ENCODE measurements around the gene NGFR.

Gene NGFR

GRCh38 chr17:49495842-49496182 lies 719 bp downstream of the NGFR start:
- no peak overlapping the region for H3K4me3 ChIP-seq (ENCODE audit: control insufficient read depth, low read depth, low read length)
- no peak for TF ChIP-seq CTCF (IDR thresholded peaks at IDR 0.05; ENCODE audit: control insufficient read depth, insufficient read depth, low read depth, low read length, missing control alignments)

GRCh38 chr17:49496183-49496866 lies 1.2 kb downstream of the NGFR start:
- DNase-seq (ENCODE audit: low read depth) = no peak
- no peak overlapping the region for H3K4me3 ChIP-seq (ENCODE audit: control insufficient read depth, low read depth, low read length)
- TF ChIP-seq CTCF (IDR thresholded peaks at IDR 0.05; ENCODE audit: control insufficient read depth, insufficient read depth, low read depth, low read length, missing control alignments) = peak; percentile 45

More at GRCh38 chr17:49495842-49496182, 719 bp downstream of the NGFR start:
- no peak for DNase-seq (ENCODE audit: low read depth)

- no peak for DNase-seq (ENCODE audit: low read depth)
- no peak overlapping the region; the same call in 1 of the 2 replicates for H3K4me3 ChIP-seq (ENCODE audit: control insufficient read depth, low read depth, low read length)
- no peak for TF ChIP-seq CTCF (IDR thresholded peaks at IDR 0.05; ENCODE audit: control insufficient read depth, insufficient read depth, low read depth, low read length, missing control alignments)
These were observed 1.7 kb downstream of the NGFR start for GRCh38 chr17:49496867-49497147.

GRCh38 chr17:49497148-49498028 lies 2.3 kb downstream of the NGFR start:
- no peak for DNase-seq (ENCODE audit: low read depth)
- H3K4me3 ChIP-seq (ENCODE audit: control insufficient read depth, low read depth, low read length) = no peak overlapping the region; the same call in 1 of the 2 replicates

GRCh38 chr17:49498029-49498615 lies 3.0 kb downstream of the NGFR start:
- no peak for DNase-seq (ENCODE audit: low read depth)
- no peak overlapping the region for H3K4me3 ChIP-seq (ENCODE audit: control insufficient read depth, low read depth, low read length)
- no peak for TF ChIP-seq CTCF (IDR thresholded peaks at IDR 0.05; ENCODE audit: control insufficient read depth, insufficient read depth, low read depth, low read length, missing control alignments)

More at GRCh38 chr17:49497148-49498028, 2.3 kb downstream of the NGFR start:
- TF ChIP-seq CTCF (IDR thresholded peaks at IDR 0.05; ENCODE audit: control insufficient read depth, insufficient read depth, low read depth, low read length, missing control alignments) = no peak

- no peak for TF ChIP-seq CTCF (IDR thresholded peaks at IDR 0.05; ENCODE audit: control insufficient read depth, insufficient read depth, low read depth, low read length, missing control alignments)
- DNase-seq (ENCODE audit: low read depth) = no peak
- no peak overlapping the region for H3K4me3 ChIP-seq (ENCODE audit: control insufficient read depth, low read depth, low read length)
These were observed 6.4 kb downstream of the NGFR start for GRCh38 chr17:49501496-49501895.
